Hippocampal formation (tissue), 2 donors: ENCODE results near the gene BATF3.
"Not testable (repeated sequence)": the region's sequence is repeated elsewhere in the genome, so short reads cannot be mapped to it uniquely, and the experiment has no call there.

Source experiments
- DNase-seq, 2 donors: peaks; one replicate each; lab custom pipeline; 2025; lab: John Stamatoyannopoulos, UW

Gene BATF3

GRCh38 chr1:212699625-212700222 is at the start of gene BATF3:
Gene BATF3, minus strand, starts transcription at chr1:212699840. Its CDS starts 78 bp downstream, at chr1:212699762.
- no peak for DNase-seq

- DNase-seq: no peak
These were observed 46.9 kb upstream of the BATF3 start for GRCh38 chr1:212746546-212746945.

GRCh38 chr1:212745303-212745702 is 45.7 kb upstream of the BATF3 start:
- no peak for DNase-seq

- DNase-seq: no peak
These were observed 44.3 kb upstream of the BATF3 start for GRCh38 chr1:212743901-212744475.

GRCh38 chr1:212738330-212738729 is 38.7 kb upstream of the BATF3 start:
- DNase-seq: no peak

- no peak for DNase-seq
These were observed 37.9 kb upstream of the BATF3 start for GRCh38 chr1:212737559-212737958.

- DNase-seq: no peak
These were observed 33.5 kb upstream of the BATF3 start for GRCh38 chr1:212733109-212733508.

- DNase-seq: no peak
These were observed 32.0 kb upstream of the BATF3 start for GRCh38 chr1:212731630-212732029.

- DNase-seq: no peak
These were observed 29.0 kb upstream of the BATF3 start for GRCh38 chr1:212728606-212729005.

GRCh38 chr1:212727386-212728181 is 27.9 kb upstream of the BATF3 start:
- DNase-seq: no peak

GRCh38 chr1:212724679-212725078 is 25.0 kb upstream of the BATF3 start:
- not testable (repeated sequence) for DNase-seq

GRCh38 chr1:212722270-212722957 is 22.8 kb upstream of the BATF3 start:
- no peak for DNase-seq

- no peak for DNase-seq
These were observed 22.0 kb upstream of the BATF3 start for GRCh38 chr1:212721388-212722247.

- DNase-seq: no peak
These were observed 20.0 kb upstream of the BATF3 start for GRCh38 chr1:212719633-212720032.

GRCh38 chr1:212718499-212718898 is 18.9 kb upstream of the BATF3 start:
- DNase-seq: no peak

GRCh38 chr1:212716161-212716560 is 16.5 kb upstream of the BATF3 start:
- DNase-seq: no peak

- DNase-seq: no peak
These were observed 14.0 kb upstream of the BATF3 start for GRCh38 chr1:212713465-212714136.

- DNase-seq: no peak
These were observed 13.0 kb upstream of the BATF3 start for GRCh38 chr1:212712451-212713303.

GRCh38 chr1:212711974-212712373 is 12.3 kb upstream of the BATF3 start:
- not testable (repeated sequence) for DNase-seq

- DNase-seq: no peak
These were observed 10.9 kb upstream of the BATF3 start for GRCh38 chr1:212710566-212710965.
